ENCODE measurements around the gene TIGAR.

TIGAR gene

DNA sequence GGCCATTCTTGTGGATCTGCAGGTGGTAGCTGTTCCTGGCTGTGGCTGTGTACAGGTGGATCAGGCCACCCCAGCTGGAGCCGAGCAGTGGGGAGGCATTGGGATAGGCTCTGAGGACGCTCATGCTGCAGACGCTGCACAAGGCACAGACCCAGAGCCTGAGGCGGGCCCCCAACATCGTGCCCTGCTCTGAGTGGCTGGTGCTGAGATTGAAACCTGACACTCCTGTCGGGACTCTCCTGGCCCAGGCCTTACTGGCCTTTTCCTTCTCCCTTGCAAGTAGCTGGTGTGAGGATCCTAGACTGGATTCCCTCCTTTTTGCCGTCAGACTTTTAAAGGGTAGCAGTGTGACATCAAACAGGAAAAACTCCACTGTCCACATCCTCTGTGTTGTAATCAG, 58.4 kb downstream of the TIGAR start, which contains the start of gene FGF23:
FGF23 (minus strand) TSS at position 308 of the 400 bp plus-strand sequence; CDS start at position 178, 130 bp downstream.
- TF ChIP-seq, protein P1, sequence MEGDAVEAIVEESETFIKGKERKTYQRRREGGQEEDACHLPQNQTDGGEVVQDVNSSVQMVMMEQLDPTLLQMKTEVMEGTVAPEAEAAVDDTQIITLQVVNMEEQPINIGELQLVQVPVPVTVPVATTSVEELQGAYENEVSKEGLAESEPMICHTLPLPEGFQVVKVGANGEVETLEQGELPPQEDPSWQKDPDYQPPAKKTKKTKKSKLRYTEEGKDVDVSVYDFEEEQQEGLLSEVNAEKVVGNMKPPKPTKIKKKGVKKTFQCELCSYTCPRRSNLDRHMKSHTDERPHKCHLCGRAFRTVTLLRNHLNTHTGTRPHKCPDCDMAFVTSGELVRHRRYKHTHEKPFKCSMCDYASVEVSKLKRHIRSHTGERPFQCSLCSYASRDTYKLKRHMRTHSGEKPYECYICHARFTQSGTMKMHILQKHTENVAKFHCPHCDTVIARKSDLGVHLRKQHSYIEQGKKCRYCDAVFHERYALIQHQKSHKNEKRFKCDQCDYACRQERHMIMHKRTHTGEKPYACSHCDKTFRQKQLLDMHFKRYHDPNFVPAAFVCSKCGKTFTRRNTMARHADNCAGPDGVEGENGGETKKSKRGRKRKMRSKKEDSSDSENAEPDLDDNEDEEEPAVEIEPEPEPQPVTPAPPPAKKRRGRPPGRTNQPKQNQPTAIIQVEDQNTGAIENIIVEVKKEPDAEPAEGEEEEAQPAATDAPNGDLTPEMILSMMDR (IDR thresholded peaks at IDR 0.05; ENCODE audit: extremely low read depth, missing control alignments): no peak
- DNase-seq (ENCODE audit: low spot score): no peak

DNA sequence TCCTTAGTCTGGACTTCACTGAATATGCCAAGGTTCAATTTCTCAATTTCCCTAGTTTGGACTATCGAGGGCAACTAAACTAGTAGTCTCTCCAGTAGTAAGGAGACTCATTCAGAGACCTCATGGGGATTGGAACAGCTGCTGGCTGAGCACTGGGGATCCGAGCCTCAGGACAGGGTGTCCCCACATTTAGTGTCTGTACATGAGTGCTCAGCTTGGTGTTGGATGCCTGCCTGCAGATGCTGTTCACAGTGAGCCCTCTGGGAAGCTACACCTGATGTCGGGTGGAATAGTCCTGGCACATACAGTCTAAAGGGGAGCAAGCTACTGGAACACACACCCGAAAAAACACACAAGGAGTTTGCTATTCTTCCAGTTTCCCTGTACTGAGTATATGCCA, 59.3 kb downstream of the TIGAR start:
- TF ChIP-seq, protein P1 (IDR thresholded peaks at IDR 0.05; ENCODE audit: extremely low read depth, missing control alignments): no peak
- DNase-seq (ENCODE audit: low spot score): no peak

DNA sequence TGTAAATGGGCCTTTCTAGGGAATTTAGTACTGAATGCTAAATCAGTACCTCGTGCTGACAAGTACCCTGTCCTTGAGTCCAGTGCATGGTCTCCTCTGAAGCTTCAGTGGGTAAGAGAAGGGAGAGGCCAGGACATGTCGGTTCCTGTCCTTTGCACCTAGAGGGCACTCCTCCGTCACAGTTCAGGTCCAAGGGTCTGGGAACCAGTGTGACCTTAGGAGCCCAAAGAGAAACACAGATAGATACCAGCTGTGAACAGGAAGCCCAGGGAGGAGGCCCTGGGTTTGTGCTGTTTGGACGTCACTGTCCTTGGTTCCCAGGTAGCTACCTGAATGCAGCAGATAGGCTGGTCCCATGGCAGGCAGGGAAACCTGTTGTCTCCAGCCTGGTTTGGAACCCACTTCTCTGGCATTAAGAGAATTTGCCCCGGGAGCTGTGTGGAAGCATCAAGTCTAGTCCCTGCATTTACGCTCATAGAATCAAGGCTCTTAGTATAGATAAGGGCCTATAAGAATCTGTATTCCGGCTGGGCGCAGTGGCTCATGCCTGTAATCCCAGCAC, 62.4 kb downstream of the TIGAR start:
- no peak for DNase-seq (ENCODE audit: low spot score)
- TF ChIP-seq, protein P1 (IDR thresholded peaks at IDR 0.05; ENCODE audit: extremely low read depth, missing control alignments): peak; percentile 5

DNA sequence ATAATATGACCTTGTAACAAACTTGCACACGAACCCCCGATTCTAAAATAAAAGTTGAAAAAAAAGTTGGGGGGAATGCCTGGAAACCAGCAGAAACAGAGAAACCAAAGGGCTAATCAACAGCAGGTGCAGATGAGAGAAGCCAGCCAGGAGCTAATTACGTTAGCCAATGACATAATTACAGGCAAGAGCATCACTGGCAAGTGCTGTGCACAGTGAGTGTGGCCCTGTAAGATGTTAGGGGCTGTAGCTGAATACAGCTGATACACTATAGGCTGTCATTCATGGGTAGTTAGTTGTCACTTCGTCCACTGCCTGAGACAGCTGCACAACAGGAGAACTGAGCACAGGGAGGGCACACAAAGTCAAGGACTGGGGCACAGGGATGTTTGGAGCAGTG, 65.8 kb downstream of the TIGAR start:
- no peak for DNase-seq (ENCODE audit: low spot score)
- TF ChIP-seq, protein P1 (IDR thresholded peaks at IDR 0.05; ENCODE audit: extremely low read depth, missing control alignments): no peak

- DNase-seq (ENCODE audit: low spot score): no peak
- TF ChIP-seq, protein P1 (IDR thresholded peaks at IDR 0.05; ENCODE audit: extremely low read depth, missing control alignments): no peak
Measured at GRCh38 chr12:4387607-4388006, 66.6 kb downstream of the TIGAR start.

DNA sequence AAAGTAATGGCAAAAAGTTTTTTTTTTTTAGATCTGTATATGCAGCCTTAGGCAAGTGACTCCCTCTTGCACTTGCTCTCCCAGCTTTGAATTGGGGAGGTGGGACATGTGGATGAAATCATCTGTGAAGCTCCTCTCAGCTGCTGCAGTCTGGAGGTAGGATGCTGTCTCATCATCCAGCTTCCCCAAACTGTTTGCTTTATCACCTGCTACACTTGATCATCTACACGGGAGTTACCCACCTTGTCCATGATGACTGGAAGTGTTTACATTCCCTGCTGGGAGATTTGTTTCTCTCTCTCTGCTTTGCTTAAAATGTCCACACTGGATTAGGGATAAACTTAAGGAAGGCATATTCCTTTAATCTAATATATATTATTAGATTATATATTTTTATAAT, 67.0 kb downstream of the TIGAR start:
- TF ChIP-seq, protein P1 (IDR thresholded peaks at IDR 0.05; ENCODE audit: extremely low read depth, missing control alignments): no peak
- no peak for DNase-seq (ENCODE audit: low spot score)

DNA sequence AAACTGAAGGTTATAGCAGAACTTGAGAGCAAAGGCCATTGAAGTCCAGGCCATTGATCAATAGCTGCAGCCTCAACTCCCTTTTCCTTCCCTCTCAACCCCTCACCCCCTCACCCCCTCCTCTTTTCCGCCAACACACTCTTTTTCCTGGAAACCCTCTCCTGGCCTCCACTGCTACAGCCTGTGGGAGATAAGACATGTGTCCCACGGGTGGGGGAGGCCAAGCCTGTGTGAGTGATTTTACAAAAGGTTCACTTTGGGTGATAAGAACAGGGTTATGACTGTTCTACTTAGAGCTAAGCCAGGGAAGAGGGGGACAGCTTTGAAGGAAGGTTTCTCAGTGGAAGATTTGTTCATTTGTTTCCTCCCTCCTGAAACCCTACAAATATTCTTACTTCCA, 67.6 kb downstream of the TIGAR start:
- TF ChIP-seq, protein P1 (IDR thresholded peaks at IDR 0.05; ENCODE audit: extremely low read depth, missing control alignments): no peak
- DNase-seq (ENCODE audit: low spot score): no peak
